GM19455 (cell line): ENCODE measurements around the gene ATG10.

Experiments used
- ATAC-seq: cut with Tn5 transposase; IDR thresholded peaks from one replicate; pipeline ENCODE4 v1.9.1; 2021; ENCODE audit not compliant: unreplicated experiment

The ATG10 gene

GRCh38 chr5:82274343-82275211 is 302.8 kb downstream of the ATG10 start:
- ATAC-seq: no peak

- no peak for ATAC-seq
These were observed 303.4 kb downstream of the ATG10 start for GRCh38 chr5:82275216-82275664.

GRCh38 chr5:82276800-82277612 is 305.2 kb downstream of the ATG10 start:
- no peak for ATAC-seq

GRCh38 chr5:82277613-82277986 is 305.8 kb downstream of the ATG10 start:
- ATAC-seq: no peak

- ATAC-seq: peak; percentile 91
These were observed 306.3 kb downstream of the ATG10 start, which contains the start of gene RPS23 for GRCh38 chr5:82277987-82278710. Gene RPS23 (minus strand): TSS chr5:82278354. CDS start chr5:82278323, 31 bp downstream.

- no peak for ATAC-seq
These were observed 307.0 kb downstream of the ATG10 start for GRCh38 chr5:82278711-82279370.

GRCh38 chr5:82283893-82284292 is 312.1 kb downstream of the ATG10 start:
- no peak for ATAC-seq

- no peak for ATAC-seq
These were observed 313.4 kb downstream of the ATG10 start for GRCh38 chr5:82285206-82285605.

- ATAC-seq: no peak
These were observed 315.8 kb downstream of the ATG10 start for GRCh38 chr5:82287625-82288024.

- ATAC-seq: no peak
These were observed 318.2 kb downstream of the ATG10 start for GRCh38 chr5:82290005-82290404.

GRCh38 chr5:82290908-82291307 is 319.1 kb downstream of the ATG10 start:
- ATAC-seq: no peak

GRCh38 chr5:82291420-82291819 is 319.6 kb downstream of the ATG10 start:
- ATAC-seq: no peak

- ATAC-seq: no peak
These were observed 323.3 kb downstream of the ATG10 start for GRCh38 chr5:82295144-82295543.

GRCh38 chr5:82295959-82296531 is 324.2 kb downstream of the ATG10 start:
- ATAC-seq: no peak

GRCh38 chr5:82296929-82297328 is 325.1 kb downstream of the ATG10 start:
- ATAC-seq: no peak

GRCh38 chr5:82297711-82298110 is 325.9 kb downstream of the ATG10 start:
- ATAC-seq: no peak

GRCh38 chr5:82298668-82299067 is 326.8 kb downstream of the ATG10 start:
- no peak for ATAC-seq

- no peak for ATAC-seq
These were observed 329.4 kb downstream of the ATG10 start for GRCh38 chr5:82301190-82301589.
